Heart left ventricle (tissue), 13 donors: ENCODE data around the gene CLEC4M.

ENCODE experiments used
- POLR2A ChIP-seq, 2 donors: fragments of 450-650 bp; IDR thresholded peaks; one replicate each; pipeline ENCODE4 v1.6.1; 2017; ENCODE audit warnings: antibody characterized with exemption in 2 of 2, mild to moderate bottlenecking in 2 of 2, moderate library complexity in 2 of 2
- TF ChIP-seq, protein P1 (sequence below), 12 donors: fragments of 200-600 bp; sonication (generic) in 4 of 12; IDR thresholded peaks; one replicate each; pipeline versions ENCODE4 v1.5.0 to v1.8.0; 2018 to 2022; ENCODE audit warnings: antibody characterized with exemption in 12 of 12, mild to moderate bottlenecking in 5 of 12
- donor health status: ischemic (EF 13 %, LVEDD 7.1; RV severe dilation, severe dysfunction).
- donor health status: DM: no; HTN: yes; CAD: no.
- donor health status: DM: no; HTN: no; CAD: no.
- donor health status: ischemic (EF 25% LVEDD 6.9; RV normal size, moderate dysfunction).
- donor health status: ischemic (EF 25% LVEDD 5.7; RV mildly dilated, moderate dysfunction).
- donor health status: ischemic (EF 35%, LVEDD 5.7; RV mildly dilated, moderate dysfunction).
- donor health status: nonischemic (EF 11% LVEDD 7.7; RV severe dilation, severe dysfunction).
- donor health status: DM: yes; HTN: yes; CAD: no.
- donor health status: PGD.
- donor health status: ischemic (EF 29% LVEDD 5.4; RV normal size, mild dysfunction).
- donor health status: nonischemic (EF 23%, LVEDD 6.1; RV moderate dilation, normal function).

DNA sequence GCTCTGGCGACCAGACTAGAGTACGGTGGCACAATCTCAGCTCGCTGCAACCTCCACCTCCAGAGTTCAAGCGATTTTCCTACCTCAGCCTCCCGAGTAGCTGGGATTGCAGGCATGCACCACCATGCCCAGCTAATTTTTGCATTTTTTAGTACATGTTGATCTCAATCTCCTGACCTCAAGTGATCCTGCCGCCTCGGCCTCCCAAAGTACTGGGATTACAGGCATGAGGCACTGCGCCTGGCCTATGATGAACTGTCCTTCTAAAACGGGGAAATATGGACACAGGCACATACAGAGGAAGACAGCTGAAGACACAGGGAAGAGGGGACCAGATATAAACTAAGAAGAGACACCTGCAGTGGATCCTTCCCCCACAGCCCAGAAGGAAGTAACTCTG is 12.7 kb downstream of the CLEC4M start:
- TF ChIP-seq, protein P1, sequence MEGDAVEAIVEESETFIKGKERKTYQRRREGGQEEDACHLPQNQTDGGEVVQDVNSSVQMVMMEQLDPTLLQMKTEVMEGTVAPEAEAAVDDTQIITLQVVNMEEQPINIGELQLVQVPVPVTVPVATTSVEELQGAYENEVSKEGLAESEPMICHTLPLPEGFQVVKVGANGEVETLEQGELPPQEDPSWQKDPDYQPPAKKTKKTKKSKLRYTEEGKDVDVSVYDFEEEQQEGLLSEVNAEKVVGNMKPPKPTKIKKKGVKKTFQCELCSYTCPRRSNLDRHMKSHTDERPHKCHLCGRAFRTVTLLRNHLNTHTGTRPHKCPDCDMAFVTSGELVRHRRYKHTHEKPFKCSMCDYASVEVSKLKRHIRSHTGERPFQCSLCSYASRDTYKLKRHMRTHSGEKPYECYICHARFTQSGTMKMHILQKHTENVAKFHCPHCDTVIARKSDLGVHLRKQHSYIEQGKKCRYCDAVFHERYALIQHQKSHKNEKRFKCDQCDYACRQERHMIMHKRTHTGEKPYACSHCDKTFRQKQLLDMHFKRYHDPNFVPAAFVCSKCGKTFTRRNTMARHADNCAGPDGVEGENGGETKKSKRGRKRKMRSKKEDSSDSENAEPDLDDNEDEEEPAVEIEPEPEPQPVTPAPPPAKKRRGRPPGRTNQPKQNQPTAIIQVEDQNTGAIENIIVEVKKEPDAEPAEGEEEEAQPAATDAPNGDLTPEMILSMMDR (IDR thresholded peaks at IDR 0.05) = no peak
- no peak for TF ChIP-seq POLR2A (IDR thresholded peaks at IDR 0.05)
